Fibroblast of skin of scalp (primary cell): ENCODE data around the gene PCDHA6.
A peak's percentile ranks its signal among the peaks of the same experiment; 100 is the strongest.
"Not testable (repeated sequence)": the region's sequence is repeated elsewhere in the genome, so short reads cannot be mapped to it uniquely, and the experiment has no call there.

Experiments
- DNase-seq: peaks from one replicate; pipeline ENCODE4 v3.0.0-alpha.2; 2013

PCDHA6 gene

GRCh38 chr5:140821375-140822280 lies 6.1 kb upstream of the PCDHA6 start, which contains the start of gene PCDHA5:
TSS of gene PCDHA5 (plus strand) at chr5:140821613.
- DNase-seq: no peak

GRCh38 chr5:140822281-140822629 lies 5.5 kb upstream of the PCDHA6 start:
- DNase-seq: no peak

GRCh38 chr5:140822969-140823368 lies 4.8 kb upstream of the PCDHA6 start:
- DNase-seq: not testable (repeated sequence)

- DNase-seq: no peak
These were observed 4.3 kb upstream of the PCDHA6 start for GRCh38 chr5:140823475-140823874.

GRCh38 chr5:140828362-140828737 lies 590 bp downstream of the PCDHA6 start:
- DNase-seq: no peak

GRCh38 chr5:140829511-140830501 lies 2.0 kb downstream of the PCDHA6 start:
- not testable (repeated sequence) for DNase-seq

GRCh38 chr5:140833993-140834392 lies 6.2 kb downstream of the PCDHA6 start, which contains the start of gene PCDHA7:
TSS of gene PCDHA7 (plus strand) at chr5:140834269. CDS start at chr5:140834384, 115 bp downstream.
- peak; percentile 31 for DNase-seq

- DNase-seq: not testable (repeated sequence)
These were observed 6.8 kb downstream of the PCDHA6 start for GRCh38 chr5:140834439-140835008.

GRCh38 chr5:140835622-140836510 lies 8.1 kb downstream of the PCDHA6 start:
- no peak for DNase-seq

- no peak for DNase-seq
These were observed 13.5 kb downstream of the PCDHA6 start, which contains the start of gene PCDHA8 for GRCh38 chr5:140840978-140841962. TSS of gene PCDHA8 (plus strand) at chr5:140841187. CDS start at chr5:140841322, 135 bp downstream.

GRCh38 chr5:140842798-140843733 lies 15.3 kb downstream of the PCDHA6 start:
- no peak for DNase-seq

GRCh38 chr5:140848139-140849102 lies 20.7 kb downstream of the PCDHA6 start, which contains the start of gene PCDHA9:
TSS of gene PCDHA9 (plus strand) at chr5:140848382. CDS start at chr5:140848496, 114 bp downstream.
- peak; percentile 13 for DNase-seq

GRCh38 chr5:140849831-140850634 lies 22.3 kb downstream of the PCDHA6 start:
- not testable (repeated sequence) for DNase-seq

- peak; percentile 4 for DNase-seq
These were observed 28.3 kb downstream of the PCDHA6 start, which contains the start of gene PCDHA10 for GRCh38 chr5:140855772-140856674. TSS of gene PCDHA10 (plus strand) at chr5:140855897. CDS start at chr5:140856049, 152 bp downstream.
